ENCODE measurements around the gene ERI2. TPM values are rescaled to one million over a fixed set of nuclear protein-coding genes. Genes with fewer than 3 reads are reported as not detected.

Gene ERI2
- total and polyA plus RNA-seq, 2 of the 13 experiments (the other 11 are each of a cell fraction or from before 2014, with no cell fraction given), result 17.4 to 41.3 TPM

GRCh38 chr16:20749474-20749873 lies 56.8 kb downstream of the ERI2 start:
- Histone ChIP-seq H4K20me1 (ENCODE audit: insufficient read depth, low read length) (no peaks in the 10 kb centered on the region), H3K27me3 (ENCODE audit: control insufficient read depth in 1 of 2, insufficient read depth in 2 of 2, low read length in 2 of 2) (no peaks in the 10 kb centered on the region), H3K4me3 (replicated peaks in 1 of 3; ENCODE audit: insufficient read depth in 1 of 3, low read depth in 2 of 3, low read length in 3 of 3) (no peak overlapping the region), H3K9ac (ENCODE audit: insufficient read depth, low read depth, low read length) (no peak overlapping the region), H3K4me2 (ENCODE audit: low read depth, low read length) (no peak overlapping the region), H3K27ac (ENCODE audit: extremely low read length, insufficient read depth, low read length) (no peak overlapping the region), H3K79me2 (ENCODE audit: insufficient read depth, low read length) (no peaks in the 10 kb centered on the region), H2AFZ (ENCODE audit: low read length) (no peak overlapping the region), H3K36me3 (replicated peaks in 1 of 2; ENCODE audit: control insufficient read depth in 1 of 2, insufficient read depth in 2 of 2, low read length in 2 of 2) (no peaks in the 10 kb centered on the region), H3K4me1 (ENCODE audit: insufficient read depth, low read length) (peaks cover 9% of the 10 kb centered on the region), H3K9me3 (ENCODE audit: low read length) (peaks cover 16% of the 10 kb centered on the region)
- ATAC-seq, result no peak
- TF ChIP-seq ZBTB4 (CRISPR knock-in tag; IDR thresholded peaks at IDR 0.05; ENCODE audit: borderline replicate concordance), result no peak
- TF ChIP-seq PITX1 (CRISPR knock-in tag; IDR thresholded peaks at IDR 0.05), result no peak
- no peak for TF ChIP-seq ZNF34 (CRISPR knock-in tag; IDR thresholded peaks at IDR 0.05; ENCODE audit: borderline replicate concordance)
- TF ChIP-seq RBM39 (IDR thresholded peaks at IDR 0.05; ENCODE audit: low read depth, low read length, poor library complexity, severe bottlenecking), result no peak
- TF ChIP-seq NR2F6 (IDR thresholded peaks at IDR 0.05), result no peak
- no peak for TF ChIP-seq NR2F6 (CRISPR knock-in tag; IDR thresholded peaks at IDR 0.05)
- no peak for TF ChIP-seq MAX (IDR thresholded peaks at IDR 0.05)
- TF ChIP-seq SMARCC2 (IDR thresholded peaks at IDR 0.05), result no peak
- TF ChIP-seq ZSCAN20 (CRISPR knock-in tag; IDR thresholded peaks at IDR 0.05; ENCODE audit: borderline replicate concordance), result no peak
- TF ChIP-seq NFRKB (IDR thresholded peaks at IDR 0.05), result no peak
- TF ChIP-seq CHCHD3 (CRISPR knock-in tag; IDR thresholded peaks at IDR 0.05), result no peak
- TF ChIP-seq TSC22D2 (CRISPR knock-in tag; IDR thresholded peaks at IDR 0.05; ENCODE audit: borderline replicate concordance), result no peak
- no peak for TF ChIP-seq ZNF7 (CRISPR knock-in tag; IDR thresholded peaks at IDR 0.05)
- no peak for TF ChIP-seq SNAPC4 (CRISPR knock-in tag; IDR thresholded peaks at IDR 0.05)
- TF ChIP-seq ZNF501 (CRISPR knock-in tag; IDR thresholded peaks at IDR 0.05), result no peak
- no peak for DNase-seq (ENCODE audit: low spot score)
- intact Hi-C loops (cut with micrococcal nuclease; ENCODE audit: unreplicated experiment) (no loop called here), in situ Hi-C loops (cut with HindIII; ENCODE audit: extremely low pct_ligation_motif_present, low pct_unique_long_range_greater_than_20kb) (no loop called here)
- no peak for FAIRE-seq
- POLR2A ChIA-PET, result no interaction called here
- 89% methylated on average over 1 of the region's 1 CpG for WGBS (ENCODE audit: low lambda C conversion rate)
- CTCF ChIA-PET (ENCODE audit: low intra/inter-chr PET ratio, low total read pairs), result no interaction called here
- BruUV-seq (replicated peaks), result no TSS peak

Measured in HepG2 (cell line).